Peyer's patch (tissue), 4 donors: ENCODE results near the gene EFCAB8.

Experiments
- CTCF ChIP-seq, 6 experiments: fragments of 450-650 bp in 4 of 6; fragments of 200-600 bp in 2 of 6; sonication (generic) in 1 of 6; IDR thresholded peaks; one replicate each; pipeline ENCODE4 v1.5.1; 2017 to 2019; ENCODE audit warnings: antibody characterized with exemption in 6 of 6, mild to moderate bottlenecking in 3 of 6, moderate library complexity in 1 of 6
- POLR2A ChIP-seq, 2 donors: fragments of 450-650 bp; IDR thresholded peaks; one replicate each; pipeline ENCODE4 v1.5.1; 2017; ENCODE audit warnings: antibody characterized with exemption in 2 of 2, mild to moderate bottlenecking in 2 of 2, moderate library complexity in 2 of 2

GRCh38 chr20:32885952-32886351, 27.2 kb downstream of the EFCAB8 start:
- TF ChIP-seq CTCF (IDR thresholded peaks at IDR 0.05) (no peak), POLR2A (IDR thresholded peaks at IDR 0.05) (no peak)
